Colon (tissue), 2 donors: ENCODE measurements around the gene FURIN.
"Not testable (repeated sequence)": the region's sequence is repeated elsewhere in the genome, so short reads cannot be mapped to it uniquely, and the experiment has no call there.

Experiments
- FAIRE-seq: peaks from 2 replicates; lab custom pipeline; 2012; peaks lifted over from hg19 to GRCh38; lab: Jason Lieb, UNC
- donor health status: control.
- donor health status: control.

FURIN gene

DNA sequence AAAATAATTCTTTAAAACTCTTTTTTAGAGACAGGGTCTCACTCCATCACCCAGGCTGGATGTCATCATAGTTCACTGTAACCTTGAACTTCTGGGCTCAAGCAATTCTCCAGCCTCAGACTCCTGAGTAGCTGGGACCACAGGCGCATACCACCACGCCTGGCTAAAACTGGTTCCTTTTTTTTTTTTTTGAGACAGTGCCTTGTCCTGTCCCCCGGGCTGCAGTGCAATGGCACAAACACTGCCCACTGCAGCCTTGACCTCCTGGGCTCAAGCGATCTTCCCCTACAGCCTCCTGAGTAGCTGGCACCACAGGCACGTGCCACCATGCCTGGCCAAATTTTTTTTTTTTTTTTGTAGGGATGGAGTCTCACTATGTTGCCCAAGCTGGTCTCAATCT lies 23.7 kb upstream of the FURIN start:
- FAIRE-seq, result no peak

DNA sequence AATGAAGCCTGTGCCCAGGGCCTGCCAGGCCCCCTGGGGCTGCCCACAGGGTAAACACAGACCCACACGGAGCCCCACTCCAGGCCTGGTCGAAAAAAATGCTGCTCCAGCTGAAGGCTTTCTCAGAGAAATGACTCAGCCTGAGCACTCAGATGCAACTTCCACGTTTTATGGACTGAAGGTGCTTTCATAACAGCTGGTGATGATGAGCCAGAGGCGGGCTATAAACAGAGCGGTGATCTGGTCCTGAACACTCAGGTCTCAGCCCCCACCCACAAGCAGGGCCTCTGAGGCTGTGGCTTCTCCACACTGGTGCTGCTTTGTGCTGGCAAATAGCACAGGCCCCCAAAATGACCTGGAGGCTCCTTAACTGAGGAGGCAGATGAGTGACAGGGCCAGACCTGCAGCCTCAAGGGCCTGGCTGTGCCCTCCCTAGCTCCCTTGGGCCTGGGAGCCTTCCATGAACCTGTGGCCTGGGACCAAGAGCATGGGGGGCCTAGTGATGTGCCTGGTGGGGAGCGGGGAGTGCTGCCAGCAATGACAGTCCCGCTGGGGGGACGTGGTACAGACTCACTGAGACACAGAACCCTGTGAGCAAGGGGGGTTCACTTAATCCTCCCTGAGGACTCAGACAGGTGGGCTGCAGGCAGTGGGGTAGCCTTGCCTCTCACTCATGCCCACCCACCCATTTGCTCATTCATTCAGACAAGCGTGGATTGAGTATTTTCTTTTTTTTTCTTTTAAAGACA lies 23.0 kb upstream of the FURIN start:
- FAIRE-seq, result no peak

DNA sequence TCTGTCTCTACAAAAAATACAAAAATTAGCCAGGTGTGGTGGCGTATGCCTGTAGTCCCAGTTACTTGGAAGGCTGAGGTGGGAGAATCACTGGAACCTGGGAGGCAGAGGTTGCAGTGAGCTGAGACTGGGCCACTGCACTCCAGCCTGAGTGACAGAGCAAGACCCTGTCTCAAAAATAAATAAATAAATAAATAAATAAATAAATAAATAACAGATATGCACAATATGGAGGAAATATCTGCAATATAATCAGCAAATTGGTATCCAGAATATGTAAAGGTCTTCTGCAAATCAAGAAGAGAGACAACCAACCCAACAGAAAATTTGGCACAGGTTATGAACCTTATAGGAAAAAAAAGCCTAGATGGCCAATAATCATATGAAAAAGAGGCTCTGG lies 19.0 kb upstream of the FURIN start:
- not testable (repeated sequence) for FAIRE-seq

DNA sequence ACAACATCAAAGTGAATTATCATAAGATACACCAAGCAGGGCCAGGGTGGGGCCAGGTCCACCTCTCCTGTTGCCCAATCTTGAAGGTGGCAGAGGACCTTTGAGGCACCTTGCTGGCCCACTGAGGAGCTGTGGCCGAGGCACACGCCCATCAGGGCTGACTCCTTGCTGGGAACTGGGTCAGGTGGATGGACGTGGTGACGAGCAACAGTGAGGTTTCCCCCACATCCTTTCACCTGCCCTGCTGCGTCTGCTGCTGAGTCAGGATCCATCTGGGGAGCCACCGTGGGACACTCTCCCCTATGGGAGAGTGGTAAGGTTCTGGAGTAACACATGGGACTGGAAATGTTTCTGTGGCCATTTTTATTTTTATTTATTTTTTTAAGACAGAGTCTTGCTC lies 17.3 kb upstream of the FURIN start:
- no peak for FAIRE-seq

DNA sequence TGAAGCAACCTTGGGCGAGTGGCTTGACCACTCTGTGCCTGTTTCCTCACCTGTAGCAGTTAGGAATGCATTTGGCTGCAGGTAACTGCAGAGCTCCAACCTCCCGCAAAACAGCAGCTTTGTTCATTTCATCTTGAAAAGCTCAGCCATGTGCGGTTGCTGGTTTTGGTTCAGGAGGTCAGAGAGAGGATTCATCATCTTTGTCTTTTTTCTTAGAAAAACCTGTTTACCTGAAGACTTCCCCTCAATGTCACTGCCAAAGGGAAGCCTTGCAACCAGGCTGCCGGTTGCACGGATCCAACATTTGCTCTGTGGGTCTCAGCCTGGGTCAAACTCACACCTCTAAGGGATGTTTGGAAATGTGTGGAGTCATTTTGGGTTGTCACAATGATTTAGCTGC lies 16.4 kb upstream of the FURIN start:
- FAIRE-seq, result no peak

DNA sequence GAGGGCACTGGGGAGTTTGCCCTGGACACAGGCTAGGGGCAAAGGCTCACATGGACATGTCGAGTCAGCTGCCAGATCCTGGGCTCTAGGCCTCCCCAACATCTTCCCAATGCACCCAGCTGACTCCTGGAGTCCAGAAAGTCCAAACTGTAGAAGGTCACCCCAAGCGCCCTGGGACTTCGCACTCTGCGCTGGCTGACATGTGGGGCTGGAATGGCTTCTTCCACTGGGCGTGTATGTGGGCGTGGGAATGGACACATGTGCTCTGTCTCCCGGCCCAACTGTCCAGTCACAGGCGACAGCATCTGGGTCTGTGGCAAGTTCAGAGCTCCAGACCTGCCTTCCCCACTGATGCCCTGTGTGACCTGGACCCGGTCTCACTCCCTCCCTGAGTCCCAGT lies 13.2 kb upstream of the FURIN start:
- no peak for FAIRE-seq

DNA sequence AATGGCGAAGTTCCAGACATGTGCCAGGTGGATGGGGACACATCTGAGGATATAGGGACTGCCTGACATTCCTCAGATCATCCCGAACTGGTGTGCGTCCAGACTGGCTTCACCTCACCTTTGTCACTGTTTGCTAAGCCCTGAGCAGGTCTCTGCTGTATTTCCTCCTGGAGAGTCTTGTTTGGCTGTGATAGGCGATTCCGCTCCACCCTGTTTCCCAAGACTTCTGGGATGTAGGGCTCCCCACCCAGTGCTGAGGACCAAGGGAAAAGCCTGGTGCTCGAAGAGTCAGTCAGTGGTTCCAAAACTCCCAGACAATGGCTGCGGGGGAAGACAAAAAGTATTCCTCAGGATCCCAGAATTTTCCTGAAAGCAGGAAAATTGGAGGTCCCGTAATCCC lies 11.1 kb upstream of the FURIN start:
- no peak for FAIRE-seq

DNA sequence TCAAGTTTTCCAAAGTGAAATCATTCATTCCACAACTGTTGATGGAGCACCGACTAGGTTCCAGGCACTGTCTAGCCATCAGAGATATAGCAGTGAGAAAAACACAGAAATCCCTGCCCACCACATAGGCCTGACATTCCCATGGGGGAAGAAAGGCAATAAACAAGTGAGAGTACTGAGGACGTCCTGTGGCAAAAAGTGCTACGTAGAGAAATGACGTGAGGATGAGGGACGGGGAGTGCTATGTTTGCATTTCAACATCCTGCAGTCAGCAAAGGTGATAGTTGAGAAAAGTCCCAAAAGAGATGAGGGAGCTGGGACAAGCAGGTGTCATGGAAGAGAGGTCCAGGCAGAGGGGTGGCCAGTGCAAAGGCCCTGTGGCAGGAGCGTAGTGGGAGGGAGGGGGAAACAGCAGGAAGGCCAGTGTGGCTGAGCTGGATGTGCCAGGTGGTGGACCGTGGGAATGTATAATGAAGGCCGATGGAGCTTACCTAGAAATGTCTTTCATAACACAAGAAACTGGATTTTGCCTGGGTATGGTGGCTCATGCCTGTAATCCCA lies 10.4 kb upstream of the FURIN start:
- no peak for FAIRE-seq

DNA sequence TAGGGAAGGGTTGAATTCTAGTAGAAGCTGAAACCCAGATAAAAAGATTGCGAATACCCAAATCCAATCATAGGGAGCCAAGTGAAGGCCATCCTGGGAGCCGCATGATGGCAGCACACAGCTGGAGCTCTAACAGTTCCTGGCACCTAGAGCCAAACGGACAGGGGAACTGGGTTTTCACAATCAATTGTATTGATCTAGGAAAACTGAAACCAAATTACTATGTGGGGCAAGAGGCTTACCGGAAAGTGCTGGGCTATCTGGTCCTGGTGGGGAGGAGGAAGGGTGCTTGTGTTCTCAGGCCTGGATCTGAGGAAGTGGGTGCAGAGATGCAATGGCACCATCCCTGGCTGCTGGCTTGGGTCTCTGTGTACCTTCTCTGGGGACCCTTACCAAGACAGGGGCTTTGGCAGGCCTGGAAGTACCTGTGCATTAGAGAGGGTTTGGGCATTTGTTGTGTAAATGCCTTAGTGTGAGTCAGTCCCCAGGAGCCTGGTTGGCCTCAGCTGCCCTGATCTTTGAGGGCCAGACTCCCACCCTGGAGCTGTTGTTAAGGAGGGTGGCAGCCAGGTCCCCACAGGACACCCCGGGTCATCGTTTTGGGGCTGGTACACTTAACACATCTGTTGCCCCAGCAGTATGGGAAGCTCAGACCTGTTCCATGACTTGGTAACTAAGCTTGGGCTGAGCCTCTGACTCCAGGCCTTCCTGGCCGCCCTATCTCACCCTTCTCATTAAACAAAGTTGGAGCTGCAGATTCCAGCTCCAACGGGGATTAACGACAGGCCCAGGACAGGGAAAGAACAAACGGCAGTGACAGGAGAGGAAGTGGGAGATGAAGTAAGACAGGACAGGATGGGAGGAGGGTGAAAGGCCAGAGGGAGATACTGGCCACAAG lies 8.9 kb upstream of the FURIN start:
- no peak for FAIRE-seq

DNA sequence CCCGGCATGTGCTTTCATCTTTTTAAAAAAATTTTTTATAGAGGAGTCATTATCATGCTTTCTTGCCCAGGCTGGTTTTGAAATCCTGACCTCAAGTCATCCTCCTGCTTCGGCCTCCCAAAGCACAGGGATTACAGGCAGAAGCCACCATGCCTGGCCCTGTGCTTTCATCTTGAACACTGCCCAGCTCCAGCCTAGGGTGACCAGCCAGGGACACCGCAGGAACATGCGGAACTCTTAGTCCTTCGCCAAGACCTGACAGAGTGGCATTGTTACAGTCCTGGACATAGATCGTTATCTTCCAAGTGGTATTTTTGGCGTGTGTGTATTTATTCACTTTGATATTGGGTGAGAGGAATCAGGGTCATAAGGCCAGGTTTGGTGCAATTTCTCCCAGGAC lies 7.9 kb upstream of the FURIN start:
- no peak for FAIRE-seq

DNA sequence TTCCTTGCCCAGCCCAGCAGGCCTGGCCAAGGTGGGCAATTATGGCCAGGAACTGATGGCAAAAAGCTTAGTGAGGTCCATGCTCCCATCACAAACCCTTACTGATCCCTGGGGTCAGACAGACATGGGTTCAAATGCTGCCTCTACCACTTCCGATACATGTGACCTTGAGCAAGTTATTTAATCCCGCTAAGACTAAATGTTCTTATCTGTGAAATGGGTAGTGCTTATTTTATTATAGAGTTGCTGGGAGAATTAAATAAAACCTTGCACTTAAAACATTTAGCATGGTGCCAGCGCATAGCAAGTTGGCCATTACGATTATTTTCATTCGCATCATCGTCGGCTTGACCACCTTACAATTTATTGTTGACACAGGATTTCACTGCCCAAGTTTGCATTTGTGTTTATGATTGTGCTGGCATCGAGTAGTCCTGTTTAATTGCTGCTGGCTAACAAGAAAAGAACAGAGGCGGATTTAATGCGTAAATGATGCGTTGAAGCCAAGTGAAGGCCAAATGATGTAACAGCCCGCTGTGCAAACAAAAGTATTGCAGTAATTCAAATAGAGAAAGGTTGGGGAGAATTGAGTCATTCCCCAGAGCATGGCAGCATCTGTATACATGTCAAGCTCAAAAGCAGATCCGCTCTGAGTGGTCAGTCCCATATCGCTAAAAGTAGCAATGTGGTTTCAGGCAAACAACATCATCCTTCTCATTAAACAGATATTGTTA lies 7.3 kb upstream of the FURIN start:
- no peak for FAIRE-seq

DNA sequence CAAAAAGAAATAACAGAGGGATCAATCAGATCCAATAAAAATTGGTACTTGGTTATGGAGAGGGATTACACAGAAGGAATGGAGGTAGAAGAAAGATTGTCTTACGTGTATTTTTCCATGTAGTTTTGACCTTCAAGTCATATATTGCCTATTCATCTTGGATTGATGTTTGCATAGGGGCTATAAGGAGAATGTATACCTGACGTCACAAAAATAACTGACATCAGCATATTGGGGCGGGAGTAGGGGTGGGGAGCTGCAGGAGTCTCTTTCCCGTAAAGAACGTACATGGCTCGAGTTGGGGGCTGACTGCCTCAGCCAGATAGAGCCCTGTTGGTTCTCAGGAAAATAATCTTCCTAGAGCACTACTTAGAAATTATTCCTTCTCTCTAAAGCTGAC lies 5.9 kb upstream of the FURIN start:
- no peak for FAIRE-seq

DNA sequence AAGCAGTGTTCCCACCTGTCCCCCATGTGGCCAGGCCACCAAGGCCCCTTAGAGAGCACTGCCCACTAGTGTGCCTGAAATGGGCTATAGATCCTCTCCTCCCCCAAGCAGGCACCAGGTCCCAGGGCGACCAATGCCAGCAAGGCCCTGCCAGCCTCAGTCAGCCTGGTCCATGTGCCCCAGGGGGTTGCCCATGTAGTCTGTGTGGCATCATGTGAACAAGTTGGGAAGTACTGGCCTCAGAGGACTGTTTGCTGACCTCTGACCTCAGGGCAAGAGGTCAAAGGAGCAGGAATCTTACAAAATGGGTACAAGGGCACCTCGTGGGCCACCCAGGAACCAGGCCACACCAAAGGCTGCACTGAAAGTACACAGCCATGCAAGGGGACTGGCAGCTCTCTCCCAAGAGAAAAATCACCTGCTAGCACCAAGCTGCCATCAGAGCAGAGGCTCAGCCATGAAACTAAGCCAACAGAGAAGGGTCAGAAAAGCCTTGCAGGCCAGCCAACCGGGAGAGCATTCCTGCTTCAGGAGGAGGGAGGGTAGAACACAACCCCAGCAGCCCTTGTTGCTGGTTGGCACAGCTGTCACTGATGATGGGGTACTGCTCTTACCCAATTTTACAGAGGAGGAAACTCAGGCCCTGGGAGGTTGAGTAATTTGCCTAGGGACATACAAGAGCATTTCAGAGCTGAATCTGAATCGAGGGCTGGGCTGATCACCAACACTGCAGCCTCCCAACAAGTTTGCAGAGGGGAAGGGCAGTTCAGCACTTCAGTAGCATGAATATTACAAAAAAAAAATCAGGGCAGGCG lies 5.2 kb upstream of the FURIN start:
- FAIRE-seq, result no peak

DNA sequence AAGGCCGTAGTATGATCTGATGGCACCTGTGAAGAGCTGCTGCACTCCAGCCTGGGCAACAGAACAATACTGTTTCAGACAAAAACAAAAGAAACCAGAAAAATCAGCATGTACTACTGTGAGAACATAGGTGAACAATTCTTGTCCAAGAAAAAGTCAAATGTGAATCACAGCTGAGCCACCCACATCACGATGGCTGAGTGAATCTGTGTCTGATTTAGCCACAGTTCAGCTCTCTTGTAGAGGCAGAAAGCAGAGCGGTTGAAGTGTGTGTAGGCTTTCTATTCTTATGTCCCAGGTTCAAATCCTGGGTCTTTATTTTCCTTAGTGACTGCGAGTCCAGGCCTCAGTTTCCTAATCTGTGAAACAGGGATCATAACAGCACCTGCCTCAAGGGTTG lies 4.4 kb upstream of the FURIN start:
- no peak for FAIRE-seq

DNA sequence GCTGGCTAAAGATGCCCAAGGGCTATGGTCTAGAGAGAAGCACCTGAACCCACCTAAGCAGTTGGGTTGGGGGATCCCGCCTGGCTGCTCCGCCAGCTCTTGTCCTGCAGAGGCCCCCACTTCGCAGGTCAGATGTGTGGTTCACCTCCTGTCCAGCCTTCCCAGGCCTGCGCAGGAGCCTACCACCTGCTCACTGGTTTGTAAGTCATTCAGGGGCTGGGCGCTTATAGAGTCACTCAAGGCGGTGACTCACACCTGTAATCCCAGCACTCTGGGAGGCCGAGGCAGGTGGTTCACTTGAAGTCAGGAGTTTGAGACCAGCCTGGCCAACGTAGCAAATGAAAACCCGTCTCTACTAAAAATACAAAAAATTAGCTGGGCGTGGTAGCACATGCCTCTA lies 3.9 kb upstream of the FURIN start:
- no peak for FAIRE-seq

DNA sequence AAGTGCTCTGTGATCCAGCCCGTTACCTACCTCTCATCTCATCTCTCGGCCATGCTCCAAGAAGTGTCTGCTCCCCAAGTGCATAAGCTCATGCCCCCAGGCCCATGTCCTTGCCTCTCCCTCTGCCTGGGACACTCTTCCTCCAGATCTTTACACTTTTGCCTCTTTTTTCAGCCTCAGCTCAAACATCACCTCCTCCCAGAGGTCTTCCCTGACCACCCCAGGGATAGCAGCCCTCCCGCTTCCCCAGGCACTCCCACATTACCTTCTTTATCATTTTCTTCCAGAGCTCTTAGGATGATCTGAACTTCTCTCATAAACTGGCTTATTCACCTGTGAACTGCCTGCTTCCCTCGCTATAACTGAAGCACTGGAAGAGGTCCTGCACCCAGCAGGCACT lies 2.7 kb upstream of the FURIN start:
- FAIRE-seq, result no peak

DNA sequence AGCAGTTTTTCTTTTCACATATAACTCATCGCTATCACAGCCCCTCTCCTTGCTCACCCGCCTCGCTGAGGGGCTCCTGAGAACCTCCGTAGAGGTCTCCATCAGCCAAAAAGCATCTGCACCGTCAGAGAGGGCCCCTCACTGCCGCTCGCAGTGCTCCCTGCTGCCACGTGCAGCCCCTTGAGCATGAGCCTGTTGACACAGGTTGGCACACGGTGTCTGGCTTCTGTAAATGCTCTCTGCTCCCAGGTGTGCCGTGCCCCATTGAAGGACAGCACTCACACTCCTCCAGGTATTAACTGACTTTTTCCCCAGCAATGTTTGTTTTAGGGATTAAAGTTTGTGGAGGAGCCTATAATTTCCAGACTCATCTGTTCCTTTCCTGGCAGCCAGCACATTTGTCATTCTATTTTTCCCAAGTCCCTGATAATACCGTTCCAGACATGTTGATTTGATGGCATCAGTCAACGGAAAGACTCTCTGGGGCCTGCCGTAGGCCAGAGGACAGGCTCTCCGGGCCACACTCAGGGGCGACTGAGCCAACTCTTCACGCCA lies 2.1 kb upstream of the FURIN start:
- no peak for FAIRE-seq

DNA sequence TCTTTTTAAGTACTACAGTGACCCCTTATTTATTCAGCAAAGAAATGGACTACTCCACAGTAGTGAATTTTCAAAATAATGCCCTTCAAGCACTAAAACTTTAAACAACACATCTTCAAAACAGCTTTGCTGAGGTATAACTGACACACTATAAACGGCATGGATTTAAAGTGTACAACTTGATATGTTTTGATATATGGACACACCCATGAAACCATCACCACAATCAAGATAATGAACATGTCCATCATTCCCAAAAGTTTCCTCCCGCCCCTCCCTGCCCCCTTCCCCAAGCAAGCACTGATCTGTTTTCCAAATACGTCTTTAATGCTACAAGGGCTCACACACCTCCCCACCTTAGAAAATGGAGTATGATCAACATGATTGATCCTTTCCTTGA lies 1.6 kb upstream of the FURIN start:
- no peak for FAIRE-seq

DNA sequence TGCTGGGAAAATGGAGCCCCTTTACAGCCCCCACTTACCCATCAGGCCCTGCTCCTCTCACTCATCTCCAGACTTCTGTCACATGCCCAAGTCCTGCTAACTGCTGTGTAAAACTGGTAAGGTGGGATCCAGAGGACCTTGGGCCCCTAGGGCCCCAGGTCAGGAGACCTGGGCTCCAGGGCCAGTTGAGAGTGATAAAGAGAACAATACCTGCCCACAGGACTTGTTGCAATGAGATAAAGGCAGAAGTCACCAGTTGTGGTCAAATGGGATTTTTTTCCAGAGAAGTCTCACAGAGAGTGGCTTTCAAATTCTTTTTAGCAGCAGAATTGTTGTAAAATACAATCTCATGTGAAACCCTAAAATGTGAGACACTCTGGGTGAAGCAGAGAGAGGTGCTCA lies 753 bp downstream of the FURIN start:
- no peak for FAIRE-seq

DNA sequence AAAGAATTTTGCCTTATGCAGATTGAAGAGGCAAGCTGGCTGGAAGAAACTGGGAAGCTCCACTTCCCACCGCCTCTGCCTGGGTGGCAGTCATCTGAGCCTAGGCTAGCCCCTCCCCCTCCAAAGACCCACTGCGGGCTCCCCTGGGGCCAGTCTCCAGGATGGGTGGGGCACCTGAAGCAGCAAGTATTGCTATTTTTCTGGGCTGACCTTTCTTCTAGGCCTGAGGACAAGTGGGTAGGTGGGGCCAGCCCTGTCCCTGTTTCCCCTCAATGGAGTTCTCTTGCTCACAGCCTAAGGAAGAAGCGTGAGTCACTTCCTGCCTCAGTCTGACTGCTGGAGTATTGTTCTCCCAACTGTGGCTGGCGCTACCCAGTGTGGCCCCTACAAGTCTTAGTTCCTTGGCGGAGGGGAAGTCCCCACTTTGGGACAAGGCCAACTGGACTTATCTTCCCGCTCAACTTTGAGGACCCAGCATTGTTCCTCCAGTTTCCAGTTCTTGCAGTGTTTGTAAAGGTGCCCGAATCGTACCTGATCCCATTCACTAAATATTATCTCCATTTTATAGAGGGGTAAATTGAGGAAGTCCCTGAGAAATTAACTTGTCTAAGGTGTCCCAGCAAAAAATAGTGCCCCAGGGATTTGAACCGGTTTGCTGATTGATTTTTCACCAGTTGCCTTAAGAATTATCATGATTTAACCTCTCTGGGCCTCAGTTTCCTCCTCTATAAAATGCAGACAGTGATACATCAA lies 1.4 kb downstream of the FURIN start:
- FAIRE-seq, result no peak
